SIG-M5 treated with dmso at 0.1 percent for 504 hours (cell line): ENCODE measurements around the gene MGAT2.
"Not testable (repeated sequence)": the region's sequence is repeated elsewhere in the genome, so short reads cannot be mapped to it uniquely, and the experiment has no call there.

ENCODE experiments used
- DNase-seq: peaks from one replicate; lab custom pipeline; 2025; ENCODE audit not compliant: unreplicated experiment; lab: John Stamatoyannopoulos, UW

MGAT2 gene

DNA sequence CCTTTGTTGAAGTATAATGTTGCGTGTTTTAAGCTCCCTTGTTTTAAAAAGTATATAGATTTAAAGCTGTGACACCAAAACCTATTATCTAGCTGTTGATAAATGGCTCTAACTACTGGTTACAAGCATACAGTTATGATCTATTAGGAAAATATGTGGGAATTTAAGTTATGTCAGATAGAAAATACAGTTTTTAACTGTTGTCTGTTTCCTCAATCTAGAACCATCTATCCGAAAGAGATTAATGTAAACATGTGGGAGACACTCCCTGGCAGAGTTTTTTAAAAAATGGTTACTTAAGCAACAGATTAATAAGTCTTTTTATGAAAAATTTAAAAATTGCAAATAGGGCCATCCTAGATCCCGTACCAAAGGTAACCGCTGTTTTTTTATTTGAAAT lies 8.3 kb upstream of the MGAT2 start:
- no peak for DNase-seq

GRCh38 chr14:49612671-49613070 lies 7.9 kb upstream of the MGAT2 start:
- no peak for DNase-seq

GRCh38 chr14:49614196-49614595 lies 6.4 kb upstream of the MGAT2 start:
- DNase-seq: no peak

- no peak for DNase-seq
Observed at GRCh38 chr14:49615776-49616175, 4.8 kb upstream of the MGAT2 start.

DNA sequence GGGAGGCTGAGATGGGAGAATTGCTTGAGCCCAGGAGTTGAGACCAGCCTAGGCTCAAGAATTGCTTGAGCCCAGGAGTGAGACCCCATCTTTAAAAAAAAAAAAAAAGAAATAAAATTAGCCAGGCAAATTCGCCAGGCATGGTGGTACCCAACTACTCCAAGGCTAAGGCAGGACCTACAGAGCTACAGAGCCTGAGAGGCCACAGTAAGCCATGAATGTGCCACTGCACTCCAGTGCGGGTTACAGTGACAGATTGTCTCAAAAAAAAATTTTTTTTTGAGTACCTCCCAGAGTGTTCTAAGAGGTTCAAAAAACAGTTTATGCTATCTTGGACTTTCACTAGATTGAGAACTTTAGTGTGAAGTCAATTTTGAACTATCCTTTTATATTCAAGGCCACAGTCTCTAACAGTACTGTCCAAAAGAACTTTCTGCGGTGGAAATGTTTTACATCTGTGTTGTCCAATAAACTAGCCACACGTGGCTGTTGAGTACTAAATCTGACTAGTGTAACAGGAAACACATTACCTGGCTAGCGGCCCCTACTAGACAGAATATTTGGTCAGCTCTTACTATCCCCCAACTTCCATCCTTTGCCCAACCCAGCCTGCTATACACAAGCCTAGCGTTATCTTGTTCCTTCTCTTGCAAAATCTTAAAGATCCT lies 2.6 kb upstream of the MGAT2 start:
- no peak for DNase-seq

- DNase-seq: not testable (repeated sequence)
Observed at GRCh38 chr14:49619273-49619672, 1.3 kb upstream of the MGAT2 start.

DNA sequence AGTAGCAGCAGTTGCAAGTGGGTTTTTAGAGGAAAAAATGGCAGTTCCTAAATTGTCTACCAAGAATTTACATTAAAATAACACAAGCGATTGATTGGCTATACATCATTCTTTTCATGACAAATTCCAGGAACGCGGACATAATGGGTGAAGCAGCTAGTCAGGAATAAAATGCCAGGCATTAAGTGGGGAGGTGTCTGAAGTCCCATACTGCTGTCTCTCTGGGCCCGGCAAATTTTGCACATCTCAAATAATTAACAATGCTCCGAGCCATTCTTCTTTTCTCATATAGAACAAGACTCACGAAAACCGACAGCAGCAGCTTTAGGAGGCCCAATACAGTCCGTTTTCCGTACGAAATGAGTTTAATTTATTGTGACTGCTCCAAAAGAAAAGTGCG lies 869 bp upstream of the MGAT2 start:
- DNase-seq: no peak

DNA sequence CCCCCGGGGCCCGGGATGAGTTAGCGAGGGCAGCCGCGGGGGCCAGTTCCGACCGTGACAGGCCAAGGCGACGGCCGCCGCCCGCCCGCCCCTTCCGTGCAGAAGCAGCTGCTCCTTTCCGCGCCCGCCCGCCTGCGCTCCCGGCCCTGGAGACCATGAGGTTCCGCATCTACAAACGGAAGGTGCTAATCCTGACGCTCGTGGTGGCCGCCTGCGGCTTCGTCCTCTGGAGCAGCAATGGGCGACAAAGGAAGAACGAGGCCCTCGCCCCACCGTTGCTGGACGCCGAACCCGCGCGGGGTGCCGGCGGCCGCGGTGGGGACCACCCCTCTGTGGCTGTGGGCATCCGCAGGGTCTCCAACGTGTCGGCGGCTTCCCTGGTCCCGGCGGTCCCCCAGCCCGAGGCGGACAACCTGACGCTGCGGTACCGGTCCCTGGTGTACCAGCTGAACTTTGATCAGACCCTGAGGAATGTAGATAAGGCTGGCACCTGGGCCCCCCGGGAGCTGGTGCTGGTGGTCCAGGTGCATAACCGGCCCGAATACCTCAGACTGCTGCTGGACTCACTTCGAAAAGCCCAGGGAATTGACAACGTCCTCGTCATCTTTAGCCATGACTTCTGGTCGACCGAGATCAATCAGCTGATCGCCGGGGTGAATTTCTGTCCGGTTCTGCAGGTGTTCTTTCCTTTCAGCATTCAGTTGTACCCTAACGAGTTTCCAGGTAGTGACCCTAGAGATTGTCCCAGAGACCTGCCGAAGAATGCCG lies 699 bp downstream of the MGAT2 start:
- peak; percentile 52 for DNase-seq

DNA sequence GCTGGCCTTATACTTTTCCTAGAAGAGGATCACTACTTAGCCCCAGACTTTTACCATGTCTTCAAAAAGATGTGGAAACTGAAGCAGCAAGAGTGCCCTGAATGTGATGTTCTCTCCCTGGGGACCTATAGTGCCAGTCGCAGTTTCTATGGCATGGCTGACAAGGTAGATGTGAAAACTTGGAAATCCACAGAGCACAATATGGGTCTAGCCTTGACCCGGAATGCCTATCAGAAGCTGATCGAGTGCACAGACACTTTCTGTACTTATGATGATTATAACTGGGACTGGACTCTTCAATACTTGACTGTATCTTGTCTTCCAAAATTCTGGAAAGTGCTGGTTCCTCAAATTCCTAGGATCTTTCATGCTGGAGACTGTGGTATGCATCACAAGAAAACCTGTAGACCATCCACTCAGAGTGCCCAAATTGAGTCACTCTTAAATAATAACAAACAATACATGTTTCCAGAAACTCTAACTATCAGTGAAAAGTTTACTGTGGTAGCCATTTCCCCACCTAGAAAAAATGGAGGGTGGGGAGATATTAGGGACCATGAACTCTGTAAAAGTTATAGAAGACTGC lies 1.5 kb downstream of the MGAT2 start:
- DNase-seq: no peak

GRCh38 chr14:49623387-49623786 lies 2.8 kb downstream of the MGAT2 start:
- no peak for DNase-seq

DNA sequence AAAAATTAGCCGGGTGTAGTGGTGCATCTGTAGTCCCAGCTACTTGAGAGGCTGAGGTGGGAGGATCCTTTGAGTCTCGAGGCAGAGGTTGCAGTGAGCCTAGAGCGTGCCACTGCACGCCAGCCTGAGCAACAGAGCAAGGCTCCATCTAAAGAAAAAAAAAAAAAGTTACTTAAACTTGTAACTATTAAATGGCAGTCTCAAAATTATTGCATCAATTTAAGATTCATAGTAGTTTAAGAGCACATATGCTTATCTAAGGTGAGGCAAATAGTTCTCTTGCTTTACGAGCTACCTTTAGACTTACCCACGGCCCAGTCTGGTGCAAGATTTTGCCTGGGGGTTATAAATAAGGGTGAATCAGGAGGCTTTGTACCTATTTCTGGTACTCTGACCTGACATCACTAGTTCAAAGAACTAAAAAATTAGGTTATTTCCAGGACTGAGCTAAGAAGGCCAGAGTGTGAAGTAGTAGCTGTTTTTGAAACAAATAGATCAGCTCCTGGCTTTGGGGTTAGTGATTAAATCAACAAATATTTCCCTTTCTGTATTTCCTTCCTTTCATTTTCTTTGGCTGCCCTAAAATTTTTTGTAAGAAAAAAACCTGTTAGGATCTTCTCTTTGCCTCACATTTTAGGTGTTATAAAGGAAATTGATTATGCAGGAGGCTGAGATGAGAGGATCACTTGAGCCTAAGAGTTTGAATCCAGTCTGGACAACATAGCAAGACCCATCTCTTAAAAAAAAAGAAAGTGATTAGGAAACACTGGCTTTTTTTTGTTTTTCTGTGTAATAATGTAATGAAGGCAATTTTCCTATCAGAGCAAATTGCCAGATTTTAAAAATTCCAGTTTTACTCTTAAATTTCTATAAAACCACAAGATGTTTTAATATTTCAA lies 3.6 kb downstream of the MGAT2 start:
- no peak for DNase-seq

- DNase-seq: peak; percentile 93
Observed at GRCh38 chr14:49633640-49634546, 13.3 kb downstream of the MGAT2 start.

DNA sequence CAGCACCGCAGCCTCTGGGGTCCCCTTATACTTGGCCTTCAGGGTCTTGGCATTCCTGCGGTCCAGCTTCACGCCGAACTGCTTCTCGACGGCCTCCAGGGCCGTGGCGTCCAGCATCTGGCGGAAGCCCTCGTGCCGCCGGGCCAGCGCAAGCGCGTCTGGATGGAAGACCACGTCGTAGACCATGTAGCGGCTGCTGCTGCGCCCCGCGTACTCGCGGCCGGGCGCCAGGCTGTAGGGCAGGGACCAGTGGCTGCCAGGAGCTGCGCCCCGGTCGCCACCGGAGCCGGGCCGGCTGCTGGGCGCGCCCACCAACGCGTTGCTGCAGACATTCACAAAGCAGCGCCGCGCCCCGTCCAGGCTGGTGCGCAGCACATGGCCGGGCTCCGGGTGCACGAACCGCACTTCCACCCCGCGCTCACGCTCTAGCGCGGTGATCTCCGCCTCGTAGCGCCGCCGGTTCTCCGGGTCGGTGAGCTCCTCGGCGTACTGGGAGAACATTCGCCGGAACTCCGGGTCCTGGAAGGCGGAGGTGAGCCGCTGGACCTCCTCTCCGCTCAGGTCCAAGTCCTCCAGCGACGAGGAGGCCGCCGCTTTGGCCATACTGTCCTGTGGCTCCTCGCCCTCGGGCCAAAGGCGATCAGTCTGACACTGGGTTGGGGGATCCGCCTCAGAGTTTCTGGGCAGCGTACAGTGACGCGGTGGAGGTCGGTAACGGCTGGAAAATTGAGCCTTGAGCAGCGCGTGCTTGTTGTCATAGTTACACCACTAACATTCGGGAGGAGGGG lies 14.1 kb downstream of the MGAT2 start, which contains the start of gene DNAAF2:
Gene DNAAF2 (minus strand): TSS at position 698 of the 788 bp plus-strand sequence. CDS start 95 bp downstream, at position 603.
- DNase-seq: peak; percentile 40

- no peak for DNase-seq
Observed at GRCh38 chr14:49636866-49637265, 16.3 kb downstream of the MGAT2 start.

DNA sequence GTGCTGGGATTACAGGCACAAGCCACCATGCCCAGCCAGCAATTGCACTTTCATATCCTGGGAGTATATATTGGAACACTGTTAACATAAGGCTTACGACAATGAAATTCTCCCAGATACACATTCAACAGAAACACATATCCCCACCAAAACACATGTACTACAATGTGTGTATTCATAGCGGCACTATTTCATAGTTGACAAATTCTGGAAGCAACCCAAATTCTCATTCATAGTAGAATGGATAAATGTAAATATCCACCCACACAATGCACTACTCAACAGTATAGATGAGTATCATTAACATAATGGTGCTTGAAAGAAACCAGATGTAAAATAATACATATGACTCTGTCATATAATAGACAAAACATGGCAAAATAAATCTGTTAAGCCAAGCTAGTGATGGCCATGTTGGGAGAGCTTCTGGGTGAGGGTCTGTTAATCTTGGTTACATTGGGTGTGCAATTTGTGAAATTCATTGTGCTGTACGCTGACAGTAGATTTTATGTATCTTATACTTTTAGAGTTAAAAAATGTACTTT lies 17.0 kb downstream of the MGAT2 start:
- DNase-seq: no peak

DNA sequence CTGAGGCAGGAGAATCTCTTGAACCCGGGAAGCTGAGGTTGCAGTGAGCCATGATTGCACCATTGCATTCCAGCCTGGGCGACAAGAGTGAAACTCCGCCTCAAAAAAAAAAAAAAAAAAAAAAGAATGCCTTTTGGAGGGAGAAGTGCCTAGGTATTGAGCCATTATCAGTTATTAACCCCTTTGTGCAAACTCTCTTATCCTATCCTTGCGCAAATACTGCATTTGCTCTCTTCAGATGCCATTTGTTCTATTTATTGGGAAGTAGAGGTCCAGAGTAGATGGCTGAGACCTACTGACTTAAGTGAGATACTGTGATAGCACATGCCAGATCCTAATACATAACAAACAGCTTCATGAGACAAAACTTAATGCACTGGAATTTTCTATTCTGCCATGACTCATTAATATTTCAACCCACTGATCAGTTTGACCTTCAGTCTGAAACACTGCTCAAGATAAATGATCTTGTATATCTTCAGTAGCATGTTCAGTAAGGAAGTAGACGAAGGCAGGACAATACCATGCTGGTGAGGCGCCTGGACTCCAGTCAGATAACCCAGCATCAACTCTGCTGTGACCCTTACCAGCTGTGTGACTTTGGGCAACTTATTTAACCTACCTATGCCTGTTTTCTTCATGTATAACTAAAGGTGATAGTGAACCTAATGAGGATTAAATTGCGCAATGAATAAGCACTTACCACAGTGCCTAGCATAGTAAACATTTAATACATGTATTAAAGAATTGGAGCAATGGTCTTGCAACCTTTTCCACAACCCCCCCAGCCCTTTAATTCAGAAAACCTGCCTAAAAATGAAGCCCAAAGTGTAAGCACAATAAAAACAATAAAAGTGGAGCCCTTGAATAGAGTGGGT lies 20.2 kb downstream of the MGAT2 start:
- no peak for DNase-seq

GRCh38 chr14:49641697-49642129 lies 21.1 kb downstream of the MGAT2 start:
- DNase-seq: no peak

DNA sequence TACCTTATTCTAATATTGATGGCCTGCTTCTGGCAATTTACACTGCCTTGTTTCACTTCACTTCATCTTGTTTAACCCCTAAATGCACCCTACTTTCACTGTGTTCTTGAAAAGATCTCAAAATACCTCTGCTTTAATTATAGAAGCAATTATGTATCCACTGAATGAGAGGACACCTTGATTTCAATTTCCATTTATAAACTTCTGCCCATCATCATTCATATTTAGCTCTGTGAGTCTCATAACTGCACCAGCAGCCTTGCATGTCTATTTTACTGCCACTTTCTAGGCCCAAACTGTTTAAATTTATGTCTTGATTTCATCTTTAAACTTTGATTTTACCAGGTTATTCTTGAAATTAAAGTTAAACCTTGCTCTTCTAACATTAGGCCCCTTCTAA lies 21.6 kb downstream of the MGAT2 start:
- DNase-seq: no peak
